Kidney (tissue), 14 donors: ENCODE measurements around the gene CCDC7. TPM values are rescaled to one million over a fixed set of nuclear protein-coding genes. Genes with fewer than 3 reads are reported as not detected.

Experiments used
- DNase-seq, 5 donors: peaks; one replicate each; pipeline ENCODE4 v3.0.0-alpha.2; 2013 to 2020
- FAIRE-seq: peaks from 2 replicates; lab custom pipeline; 2012; peaks lifted over from hg19 to GRCh38; lab: Jason Lieb, UNC
- H3K27ac ChIP-seq, 2 donors: one replicate each; pipeline ENCODE4 v1.7.0; 2013; ENCODE audit warnings: low read depth in 2 of 2, low read length in 2 of 2, inconsistent platforms in 1 of 2
- H3K27me3 ChIP-seq: one replicate; pipeline ENCODE4 v1.7.1; 2013; ENCODE audit warnings: low read length, inconsistent platforms; ENCODE audit not compliant: control insufficient read depth, insufficient read depth
- H3K36me3 ChIP-seq, 3 donors: one replicate each; pipeline versions ENCODE4 v1.7.0 to v1.7.1; 2013; ENCODE audit warnings: low read length in 3 of 3, control low read depth in 1 of 3, inconsistent platforms in 1 of 3; ENCODE audit not compliant: insufficient read depth in 3 of 3, control insufficient read depth in 2 of 3
- H3K4me1 ChIP-seq, 3 donors: one replicate each; pipeline versions ENCODE4 v1.7.0 to v1.7.1; 2013; ENCODE audit warnings: low read length in 3 of 3, inconsistent platforms in 1 of 3, low read depth in 1 of 3; ENCODE audit not compliant: control insufficient read depth in 2 of 3, insufficient read depth in 2 of 3
- H3K4me3 ChIP-seq, 3 donors: one replicate each; pipeline versions ENCODE4 v1.7.0 to v1.8.1; 2013; ENCODE audit warnings: low read length in 3 of 3, control low read depth in 1 of 3, inconsistent platforms in 1 of 3
- H3K9ac ChIP-seq, 3 donors: one replicate each; pipeline versions ENCODE4 v1.7.0 to v1.7.1; 2013; ENCODE audit warnings: low read length in 3 of 3, control low read depth in 1 of 3, inconsistent platforms in 1 of 3
- H3K9me3 ChIP-seq, 3 donors: one replicate each; pipeline versions ENCODE4 v1.7.0 to v1.7.1; 2013; ENCODE audit warnings: low read length in 3 of 3, control low read depth in 1 of 3, inconsistent platforms in 1 of 3; ENCODE audit not compliant: control insufficient read depth in 2 of 3, insufficient read depth in 1 of 3
- intact Hi-C: fragments of 100-400 bp; cut with DNase I; formaldehyde crosslinking; loops from one replicate; pipeline ENCODE4 v1.11.1; 2022
- polyA plus RNA-seq: library from polyadenylated mRNA; stranded (reverse); fragments of 350-450 nt; fragmentation: Illumina TruSeq; extraction: RNeasy Lipid Tissue Mini Kit (QIAGEN cat#74804); gene quantifications from one replicate; pipeline ENCODE4 v1.2.3, GENCODE V29; 2014; ENCODE audit warnings: low read depth, low replicate concordance; ENCODE audit not compliant: insufficient read depth
- total RNA-seq: library from RNA; stranded (reverse); fragmentation: NEBNext Ultra II Directional; extraction: Animal tissue kit (Norgen Biotek cat#: 25700); gene quantifications from one replicate; pipeline ENCODE4 v1.2.1, GENCODE V29; 2021
- TF ChIP-seq, protein P1 (sequence below): IDR thresholded peaks from 3 replicates; pipeline ENCODE4 v1.5.1; 2012; ENCODE audit warnings: mild to moderate bottlenecking, moderate library complexity, borderline replicate concordance; ENCODE audit not compliant: insufficient read depth; ENCODE audit errors: extremely low read depth
- donor health status: control.
- donor health status: control.
- donor health status: control.
- donor health status: control.
- donor health status: control.
- donor health status: DM: yes; HTN: yes; CAD: no.
- donor health status: Normal renal cell carcinoma (clear cell type).

Gene CCDC7
- total and polyA plus RNA-seq, 2 donors from 2014 or later, result 0.84 to 28.0 TPM

DNA sequence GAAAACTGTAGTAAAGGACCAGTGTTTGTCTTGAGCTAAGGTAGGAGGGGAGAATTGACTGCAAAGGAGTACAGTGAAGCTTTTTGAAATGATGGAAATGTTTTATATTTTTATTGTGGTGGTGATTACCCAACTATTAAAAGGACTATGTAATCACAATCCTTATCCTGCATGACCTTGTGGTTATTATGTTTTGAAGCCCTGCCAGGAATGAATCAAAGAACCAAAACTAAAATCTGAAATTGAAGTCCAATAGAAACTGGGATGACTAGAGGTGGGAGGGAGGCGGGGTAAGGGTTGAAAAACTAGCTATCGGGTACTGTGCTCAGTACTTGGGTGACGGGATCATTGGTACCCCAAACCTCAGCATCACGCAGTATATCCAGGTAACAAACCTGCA lies 8.2 kb downstream of the CCDC7 start:
- TF ChIP-seq, protein P1, sequence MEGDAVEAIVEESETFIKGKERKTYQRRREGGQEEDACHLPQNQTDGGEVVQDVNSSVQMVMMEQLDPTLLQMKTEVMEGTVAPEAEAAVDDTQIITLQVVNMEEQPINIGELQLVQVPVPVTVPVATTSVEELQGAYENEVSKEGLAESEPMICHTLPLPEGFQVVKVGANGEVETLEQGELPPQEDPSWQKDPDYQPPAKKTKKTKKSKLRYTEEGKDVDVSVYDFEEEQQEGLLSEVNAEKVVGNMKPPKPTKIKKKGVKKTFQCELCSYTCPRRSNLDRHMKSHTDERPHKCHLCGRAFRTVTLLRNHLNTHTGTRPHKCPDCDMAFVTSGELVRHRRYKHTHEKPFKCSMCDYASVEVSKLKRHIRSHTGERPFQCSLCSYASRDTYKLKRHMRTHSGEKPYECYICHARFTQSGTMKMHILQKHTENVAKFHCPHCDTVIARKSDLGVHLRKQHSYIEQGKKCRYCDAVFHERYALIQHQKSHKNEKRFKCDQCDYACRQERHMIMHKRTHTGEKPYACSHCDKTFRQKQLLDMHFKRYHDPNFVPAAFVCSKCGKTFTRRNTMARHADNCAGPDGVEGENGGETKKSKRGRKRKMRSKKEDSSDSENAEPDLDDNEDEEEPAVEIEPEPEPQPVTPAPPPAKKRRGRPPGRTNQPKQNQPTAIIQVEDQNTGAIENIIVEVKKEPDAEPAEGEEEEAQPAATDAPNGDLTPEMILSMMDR, result no peak
- peaks cover 0 to 6% (median 0%) of the 10 kb centered on the region in 3 donors for H3K36me3 ChIP-seq
- H3K4me3 ChIP-seq, result no peak overlapping the region
- H3K27me3 ChIP-seq, result no peaks in the 10 kb centered on the region
- no peaks in the 10 kb centered on the region for H3K9me3 ChIP-seq
- FAIRE-seq (no peak), DNase-seq (no peak)
- no peak overlapping the region for H3K27ac ChIP-seq
- intact Hi-C loops, result no loop called here
- H3K4me1 ChIP-seq, result no peaks in the 10 kb centered on the region
- no peak overlapping the region for H3K9ac ChIP-seq

- intact Hi-C loops, result no loop called here
- no peaks in the 10 kb centered on the region for H3K4me1 ChIP-seq
- TF ChIP-seq, protein P1, result no peak
- no peak overlapping the region for H3K27ac ChIP-seq
- no peaks in the 10 kb centered on the region for H3K9me3 ChIP-seq
- peak; percentile 62 for FAIRE-seq
- peaks cover 0 to 3% (median 0%) of the 10 kb centered on the region in 3 donors for H3K36me3 ChIP-seq
- H3K4me3 ChIP-seq, result no peak overlapping the region
- H3K9ac ChIP-seq, result no peak overlapping the region
- no peak for DNase-seq
- no peaks in the 10 kb centered on the region for H3K27me3 ChIP-seq
These were observed 13.2 kb downstream of the CCDC7 start for GRCh38 chr10:32459051-32459698.

- H3K4me1 ChIP-seq, result no peaks in the 10 kb centered on the region
- H3K36me3 ChIP-seq, result peaks cover 0 to 3% (median 0%) of the 10 kb centered on the region in 3 donors
- no peak overlapping the region for H3K9ac ChIP-seq
- FAIRE-seq (no peak), DNase-seq (no peak)
- H3K9me3 ChIP-seq, result no peaks in the 10 kb centered on the region
- H3K27me3 ChIP-seq, result no peaks in the 10 kb centered on the region
- intact Hi-C loops, result no loop called here
- H3K27ac ChIP-seq, result no peak overlapping the region
- TF ChIP-seq, protein P1, result no peak
- no peak overlapping the region for H3K4me3 ChIP-seq
These were observed 15.3 kb downstream of the CCDC7 start for GRCh38 chr10:32461203-32461602.

DNA sequence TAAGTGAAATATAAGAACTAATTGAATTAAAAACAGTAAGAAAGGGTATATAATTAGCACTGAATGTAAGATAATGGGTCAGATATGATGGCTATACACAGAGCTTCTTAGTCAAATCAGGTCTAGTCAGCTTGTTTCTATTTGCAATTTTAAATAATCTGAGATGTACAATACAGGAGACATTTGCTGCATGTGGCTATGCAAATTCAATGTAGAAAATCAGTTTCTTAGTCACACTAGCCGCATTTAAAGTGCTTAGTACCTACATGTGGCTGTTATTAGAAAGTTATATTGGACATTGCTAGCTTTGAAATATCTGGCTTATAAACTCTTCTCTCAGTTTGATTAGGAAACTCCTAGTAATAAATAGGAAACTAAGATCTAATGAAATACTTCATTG lies 25.3 kb downstream of the CCDC7 start:
- intact Hi-C loops, result no loop called here
- Histone ChIP-seq H3K36me3 (peaks cover 0 to 10% (median 0%) of the 10 kb centered on the region in 3 donors), H3K4me1 (no peaks in the 10 kb centered on the region), H3K9ac (no peak overlapping the region), H3K27ac (no peak overlapping the region), H3K9me3 (no peaks in the 10 kb centered on the region), H3K27me3 (no peaks in the 10 kb centered on the region), H3K4me3 (no peak overlapping the region)
- FAIRE-seq (no peak), DNase-seq (no peak)
- TF ChIP-seq, protein P1, result no peak
